ENCODE data around the gene CRYGB.

The CRYGB gene

GRCh38 chr2:208134928-208135586, 10.9 kb downstream of the CRYGB start:
- TF ChIP-seq FOXM1 (IDR thresholded peaks at IDR 0.05; ENCODE audit: borderline replicate concordance, low read depth): no peak

GRCh38 chr2:208130712-208131110, 15.2 kb downstream of the CRYGB start:
- TF ChIP-seq TCF12 (IDR thresholded peaks at IDR 0.05; ENCODE audit: low read depth) (no peak), CEBPB (IDR thresholded peaks at IDR 0.05) (no peak), MAX (IDR thresholded peaks at IDR 0.05) (no peak)

GRCh38 chr2:208129744-208130711, 15.9 kb downstream of the CRYGB start, which contains the start of gene CRYGC:
Gene CRYGC (minus strand): TSS chr2:208129828. CDS start chr2:208129792, 36 bp downstream.
- TF ChIP-seq CREB1 (IDR thresholded peaks at IDR 0.05; ENCODE audit: low read depth): no peak
- no peak for TF ChIP-seq NFIC (IDR thresholded peaks at IDR 0.05)
- TF ChIP-seq REST (IDR thresholded peaks at IDR 0.05; ENCODE audit: low read depth): no peak
- TF ChIP-seq USF1 (IDR thresholded peaks at IDR 0.05): no peak
- TF ChIP-seq EGR1 (IDR thresholded peaks at IDR 0.05): no peak
- no peak for TF ChIP-seq ZBTB7A (IDR thresholded peaks at IDR 0.05; ENCODE audit: low read depth)
- no peak for TF ChIP-seq MAX (IDR thresholded peaks at IDR 0.05)
- no peak for TF ChIP-seq YY1 (IDR thresholded peaks at IDR 0.05; ENCODE audit: low read depth)
- no peak for TF ChIP-seq RAD21 (IDR thresholded peaks at IDR 0.05; ENCODE audit: low read depth)
- TF ChIP-seq CEBPB (IDR thresholded peaks at IDR 0.05): no peak
- no peak for TF ChIP-seq TCF12 (IDR thresholded peaks at IDR 0.05; ENCODE audit: low read depth)
- no peak for TF ChIP-seq TEAD4 (IDR thresholded peaks at IDR 0.05)
- TF ChIP-seq FOXM1 (IDR thresholded peaks at IDR 0.05; ENCODE audit: borderline replicate concordance, low read depth): no peak
- TF ChIP-seq TAF1 (IDR thresholded peaks at IDR 0.05; ENCODE audit: low read depth): no peak
- no peak for TF ChIP-seq EP300 (IDR thresholded peaks at IDR 0.05; ENCODE audit: borderline replicate concordance)

GRCh38 chr2:208128136-208128535, 17.8 kb downstream of the CRYGB start:
- TF ChIP-seq ZBTB7A (IDR thresholded peaks at IDR 0.05; ENCODE audit: low read depth) (no peak), MAX (IDR thresholded peaks at IDR 0.05) (no peak), REST (IDR thresholded peaks at IDR 0.05; ENCODE audit: low read depth) (no peak), CEBPB (IDR thresholded peaks at IDR 0.05) (no peak), TAF1 (IDR thresholded peaks at IDR 0.05; ENCODE audit: low read depth) (no peak), TCF12 (IDR thresholded peaks at IDR 0.05; ENCODE audit: low read depth) (no peak), EP300 (IDR thresholded peaks at IDR 0.05; ENCODE audit: borderline replicate concordance) (no peak), RAD21 (IDR thresholded peaks at IDR 0.05; ENCODE audit: low read depth) (no peak), YY1 (IDR thresholded peaks at IDR 0.05; ENCODE audit: low read depth) (no peak), CREB1 (IDR thresholded peaks at IDR 0.05; ENCODE audit: low read depth) (no peak), TEAD4 (IDR thresholded peaks at IDR 0.05) (no peak), FOXM1 (IDR thresholded peaks at IDR 0.05; ENCODE audit: borderline replicate concordance, low read depth) (no peak), EGR1 (IDR thresholded peaks at IDR 0.05) (no peak), USF1 (IDR thresholded peaks at IDR 0.05) (no peak), NFIC (IDR thresholded peaks at IDR 0.05) (no peak)

- no peak for TF ChIP-seq EGR1 (IDR thresholded peaks at IDR 0.05)
- TF ChIP-seq REST (IDR thresholded peaks at IDR 0.05; ENCODE audit: low read depth): no peak
- TF ChIP-seq EP300 (IDR thresholded peaks at IDR 0.05; ENCODE audit: borderline replicate concordance): no peak
- TF ChIP-seq USF1 (IDR thresholded peaks at IDR 0.05): no peak
- TF ChIP-seq CREB1 (IDR thresholded peaks at IDR 0.05; ENCODE audit: low read depth): no peak
- no peak for TF ChIP-seq TAF1 (IDR thresholded peaks at IDR 0.05; ENCODE audit: low read depth)
- TF ChIP-seq NFIC (IDR thresholded peaks at IDR 0.05): no peak
- TF ChIP-seq MAX (IDR thresholded peaks at IDR 0.05): no peak
- TF ChIP-seq CEBPB (IDR thresholded peaks at IDR 0.05): no peak
- no peak for TF ChIP-seq TCF12 (IDR thresholded peaks at IDR 0.05; ENCODE audit: low read depth)
- no peak for TF ChIP-seq YY1 (IDR thresholded peaks at IDR 0.05; ENCODE audit: low read depth)
- TF ChIP-seq TEAD4 (IDR thresholded peaks at IDR 0.05): no peak
- no peak for TF ChIP-seq RAD21 (IDR thresholded peaks at IDR 0.05; ENCODE audit: low read depth)
- TF ChIP-seq FOXM1 (IDR thresholded peaks at IDR 0.05; ENCODE audit: borderline replicate concordance, low read depth): no peak
- no peak for TF ChIP-seq ZBTB7A (IDR thresholded peaks at IDR 0.05; ENCODE audit: low read depth)
Measured at GRCh38 chr2:208127090-208127489, 18.9 kb downstream of the CRYGB start.

All from Ishikawa (cell line).